Activated naive CD4-positive, alpha-beta T cell (primary cell): ENCODE measurements around the gene FAHD2A.
"Not testable (repeated sequence)": the region's sequence is repeated elsewhere in the genome, so short reads cannot be mapped to it uniquely, and the experiment has no call there.

Experiments
- DNase-seq, 4 experiments: peaks; one replicate each; lab custom pipeline; 2025; lab: John Stamatoyannopoulos, UW

The FAHD2A gene, protein sequence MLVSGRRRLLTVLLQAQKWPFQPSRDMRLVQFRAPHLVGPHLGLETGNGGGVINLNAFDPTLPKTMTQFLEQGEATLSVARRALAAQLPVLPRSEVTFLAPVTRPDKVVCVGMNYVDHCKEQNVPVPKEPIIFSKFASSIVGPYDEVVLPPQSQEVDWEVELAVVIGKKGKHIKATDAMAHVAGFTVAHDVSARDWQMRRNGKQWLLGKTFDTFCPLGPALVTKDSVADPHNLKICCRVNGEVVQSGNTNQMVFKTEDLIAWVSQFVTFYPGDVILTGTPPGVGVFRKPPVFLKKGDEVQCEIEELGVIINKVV

DNA sequence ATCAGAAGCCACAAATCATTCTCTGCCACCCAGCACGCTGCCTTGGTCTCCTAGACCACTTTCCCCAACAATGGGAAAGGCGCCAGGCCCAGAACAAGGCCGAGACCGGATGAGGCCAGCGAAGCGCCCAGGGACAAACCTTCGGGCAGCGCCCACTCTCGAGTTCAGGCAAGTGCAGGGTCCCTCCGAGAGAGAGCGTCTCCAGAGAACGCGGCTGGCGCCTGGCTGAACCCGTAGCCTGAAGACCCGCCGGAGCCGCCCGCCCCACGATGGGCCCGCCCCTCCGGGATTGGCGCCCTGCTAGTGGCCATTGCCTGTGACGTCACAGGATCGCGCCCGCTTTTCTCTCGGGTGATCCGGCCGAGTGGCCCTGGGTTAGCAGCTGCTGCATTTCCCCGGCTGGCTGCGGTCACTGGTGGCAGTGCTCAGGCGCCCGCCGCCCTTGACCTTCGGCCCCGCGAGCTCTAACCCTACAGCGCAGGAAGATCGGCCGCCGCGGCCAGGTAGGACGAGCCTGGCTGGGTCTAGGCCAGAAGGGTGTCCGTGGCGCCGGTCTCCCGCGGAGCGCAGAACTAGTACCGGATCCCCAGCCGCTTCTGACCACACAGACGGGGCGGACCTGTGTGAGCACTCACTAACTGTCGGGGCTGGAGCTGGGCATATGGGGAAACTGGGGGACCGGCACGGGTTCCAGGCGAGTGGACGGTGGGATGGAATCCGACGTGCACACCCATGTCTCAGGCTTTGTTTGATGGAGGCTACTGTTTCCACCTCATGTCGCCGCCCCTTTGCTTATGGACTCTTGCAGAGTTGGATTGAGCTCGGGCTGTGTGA, at the start of gene FAHD2A:
FAHD2A (plus strand) TSS at position 339 of the 834 bp plus-strand sequence. CDS start 2,851 bp downstream, outside the sequence.
- DNase-seq = peak; percentile 63 to 89 (median 82)

DNA sequence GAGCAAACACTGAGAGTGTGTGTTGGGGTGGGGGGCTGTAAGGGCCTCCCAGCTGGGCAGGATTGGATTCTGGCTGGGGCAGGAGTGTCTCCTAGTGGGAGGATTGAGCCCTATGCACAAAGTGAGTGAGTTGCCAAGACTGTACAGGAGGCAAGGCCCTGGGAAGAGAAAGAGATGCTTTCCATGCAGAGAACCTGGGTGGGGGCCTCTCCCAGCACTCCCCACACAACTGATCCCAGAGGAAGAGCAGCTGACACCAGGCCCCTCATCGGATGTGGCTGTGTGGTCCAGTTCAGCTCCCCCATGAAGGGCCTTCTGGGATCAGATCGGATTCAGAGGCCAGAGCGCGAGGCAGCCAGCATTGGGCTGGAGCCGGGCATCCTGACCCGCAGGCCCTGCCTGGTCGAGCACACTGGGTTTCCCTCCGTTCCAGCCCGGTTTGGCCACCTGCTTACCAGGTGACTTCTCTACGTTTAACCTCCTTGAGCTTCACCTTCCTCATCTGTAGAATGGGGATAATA, 49.4 kb upstream of the FAHD2A start:
- DNase-seq = no peak

DNA sequence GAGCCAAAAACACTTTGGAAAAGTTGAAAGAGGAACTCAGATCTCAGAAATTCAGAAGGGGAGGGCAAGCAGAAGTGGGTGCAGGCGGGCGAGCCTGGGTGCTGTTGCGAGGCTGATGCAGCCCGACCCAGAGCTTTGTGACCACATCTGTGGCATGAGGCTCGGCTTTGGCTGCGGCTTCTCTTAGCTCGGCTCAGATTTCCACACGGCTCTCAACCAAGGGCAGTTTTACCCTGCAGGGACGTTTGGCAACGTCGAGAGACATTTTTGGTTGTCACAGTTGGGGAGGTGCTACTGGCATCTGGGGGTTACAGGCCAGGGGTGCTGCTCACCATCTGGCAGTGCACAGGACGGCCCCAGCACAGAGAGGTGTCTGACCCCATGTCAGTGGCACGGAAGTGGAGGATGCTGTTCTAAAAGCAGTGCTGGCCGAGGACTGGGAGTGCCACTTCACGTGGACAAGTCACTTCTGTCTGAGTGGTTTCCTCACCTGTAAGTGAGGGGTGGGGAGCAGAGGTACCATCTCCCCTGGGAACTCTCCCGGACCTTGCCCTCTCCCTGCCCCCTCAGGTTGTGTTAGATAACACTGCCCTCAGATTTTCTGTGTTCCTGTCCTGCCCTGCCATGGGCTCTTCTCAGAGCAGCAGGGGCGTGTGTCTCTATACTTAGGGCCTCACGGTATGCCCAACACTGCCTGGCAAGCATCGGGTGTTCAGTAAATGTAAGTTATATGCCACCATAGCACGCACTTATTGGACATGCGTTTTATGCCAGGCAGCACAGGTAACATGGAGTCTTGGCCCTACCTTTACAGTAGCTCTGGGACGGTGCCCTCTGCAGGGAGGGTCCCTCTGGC, 48.7 kb upstream of the FAHD2A start:
- no peak for DNase-seq

DNA sequence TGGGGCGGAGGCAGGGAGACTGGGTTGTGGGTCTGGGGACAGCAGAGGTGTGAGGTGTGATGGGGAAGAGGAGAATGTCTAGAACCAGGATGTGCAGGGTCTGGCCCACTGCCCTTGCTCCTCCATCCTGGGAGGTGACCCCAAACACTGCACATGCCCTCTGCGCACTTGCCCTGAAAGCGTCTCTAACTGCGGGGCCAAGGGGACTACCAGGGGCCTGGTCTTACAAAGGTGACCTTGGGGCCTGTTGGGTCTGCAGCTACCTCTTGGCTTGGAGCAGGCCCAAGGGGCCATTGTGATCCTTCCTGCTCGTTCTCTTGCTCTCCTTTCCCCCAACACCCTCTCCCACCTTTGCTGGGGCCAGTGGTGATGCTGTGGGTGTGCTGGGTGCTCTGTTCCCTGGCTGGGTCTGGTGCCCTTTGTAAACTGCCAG, 48.0 kb upstream of the FAHD2A start:
- no peak for DNase-seq

DNA sequence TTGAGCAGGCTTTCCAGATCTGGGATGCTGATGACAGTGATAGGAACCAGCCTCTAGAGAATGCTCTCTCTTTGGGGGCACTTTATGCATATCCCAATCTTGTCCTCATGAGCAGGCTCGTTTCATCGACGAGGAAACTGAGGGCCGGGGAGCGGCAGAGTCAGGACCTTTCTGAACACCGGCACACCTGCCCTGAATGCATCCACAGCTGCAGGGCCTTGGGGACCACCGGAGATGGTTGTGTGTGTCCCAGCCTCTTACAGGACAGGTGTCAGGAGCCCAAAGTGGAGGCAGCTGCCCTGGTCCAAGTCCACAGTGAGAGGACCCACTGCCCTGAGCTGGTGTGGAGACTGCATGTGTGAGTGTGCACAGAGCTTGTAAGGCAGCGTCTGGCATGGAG, 47.6 kb upstream of the FAHD2A start:
- no peak for DNase-seq

DNA sequence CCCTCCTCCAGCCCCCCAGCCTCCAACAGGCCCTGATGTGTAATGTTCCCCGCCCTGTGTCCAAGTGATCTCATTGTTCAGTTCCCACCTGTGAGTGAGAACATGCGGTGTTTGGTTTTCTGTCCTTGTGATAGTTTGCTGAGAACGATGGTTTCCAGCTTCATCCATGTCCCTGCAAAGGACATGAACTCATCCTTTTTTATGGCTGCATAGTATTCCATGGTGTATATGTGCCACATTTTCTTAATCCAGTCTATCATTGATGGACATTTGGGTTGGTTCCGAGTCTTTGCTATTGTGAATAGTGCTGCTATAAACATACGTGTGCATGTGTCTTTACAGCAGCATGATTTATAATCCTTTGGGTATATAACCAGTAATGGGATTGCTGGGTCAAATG, 47.0 kb upstream of the FAHD2A start:
- not testable (repeated sequence) for DNase-seq

DNA sequence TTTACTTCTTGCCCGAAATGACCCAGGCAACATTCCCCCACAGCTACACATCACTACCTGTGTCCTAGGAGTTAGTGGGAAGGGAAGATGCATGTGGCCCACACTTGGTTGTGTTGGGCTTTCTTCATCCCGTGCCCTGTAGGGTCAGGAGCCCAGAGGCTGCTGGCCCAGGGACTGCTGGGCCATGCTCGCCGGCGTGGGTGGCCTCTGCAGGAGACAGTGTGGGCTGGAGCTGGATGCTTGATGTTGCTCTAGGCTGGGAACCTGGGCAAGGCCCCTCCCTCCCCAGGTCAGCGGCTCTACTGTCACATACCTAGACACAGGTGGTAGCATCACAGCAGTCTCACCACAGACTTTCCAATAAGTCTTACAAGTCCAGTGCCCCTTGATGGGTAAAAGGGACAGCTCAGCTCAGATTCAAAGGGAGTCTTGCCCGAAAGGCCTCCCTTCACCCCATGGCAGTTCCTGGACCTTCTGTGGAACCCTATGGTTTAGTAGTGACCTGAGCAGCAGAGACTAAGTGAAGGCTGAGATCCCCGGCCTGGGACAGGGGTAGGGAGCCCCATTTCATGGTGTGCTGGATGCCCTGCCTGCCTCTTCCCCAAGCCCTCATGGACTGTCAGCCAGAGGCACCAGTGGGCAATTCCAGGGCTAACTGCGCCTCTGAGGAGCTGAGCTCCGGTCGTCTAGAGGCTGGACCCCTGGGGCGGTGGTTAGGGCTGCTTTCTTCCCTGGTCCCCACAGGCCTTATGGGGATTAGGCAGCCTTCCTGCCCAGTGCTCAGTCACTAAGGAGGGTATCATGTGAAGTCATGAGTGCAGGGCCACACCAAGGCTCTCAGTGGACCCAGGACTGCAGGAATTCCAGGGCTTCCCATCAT, 45.4 kb upstream of the FAHD2A start:
- DNase-seq = no peak

DNA sequence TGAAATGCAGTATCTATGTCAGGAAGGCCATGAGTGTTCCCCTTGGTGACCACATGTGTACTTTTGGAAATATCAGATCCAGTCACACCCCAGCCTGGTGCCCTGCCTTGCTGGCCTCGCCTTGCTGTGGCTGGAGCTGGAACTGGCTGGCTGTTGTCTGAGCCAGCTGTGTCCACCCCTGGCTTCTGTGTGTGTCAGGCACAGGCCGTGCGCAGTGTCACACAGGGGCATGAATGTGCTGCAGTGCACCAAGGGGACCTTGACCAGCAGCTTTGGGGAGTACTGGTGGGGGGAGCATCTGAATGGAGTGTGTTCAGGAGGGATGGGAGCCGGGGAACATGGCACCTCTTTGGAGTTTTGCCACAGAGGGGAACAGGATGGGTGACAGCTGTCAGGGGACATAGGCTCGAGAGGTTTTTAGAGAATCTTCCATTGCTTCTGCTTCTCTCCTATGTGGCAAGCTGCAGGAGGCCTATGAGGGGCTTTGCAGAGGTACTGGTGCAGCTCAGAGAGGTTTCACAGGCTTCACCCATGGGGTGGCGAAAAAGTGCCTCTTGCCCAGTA, 44.7 kb upstream of the FAHD2A start:
- DNase-seq = no peak

DNA sequence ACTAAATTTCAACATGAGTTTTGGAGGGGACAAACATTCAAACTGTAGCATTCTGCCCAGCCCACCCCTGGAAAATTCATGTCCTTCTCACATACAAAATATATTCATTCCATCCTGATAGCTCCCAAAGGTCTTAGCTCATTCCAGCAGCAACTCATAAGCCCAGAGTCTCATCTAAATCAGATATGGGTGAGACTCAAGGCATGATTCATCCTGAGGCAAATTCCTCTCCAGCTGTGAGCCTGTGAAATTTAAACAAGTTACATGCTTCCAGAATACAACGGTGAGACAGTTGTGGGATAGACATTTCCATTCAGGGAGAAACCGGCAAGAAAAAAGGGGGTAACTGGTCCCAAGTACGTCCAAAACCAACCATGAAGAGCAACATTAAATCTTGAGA, 43.5 kb upstream of the FAHD2A start:
- DNase-seq = no peak

DNA sequence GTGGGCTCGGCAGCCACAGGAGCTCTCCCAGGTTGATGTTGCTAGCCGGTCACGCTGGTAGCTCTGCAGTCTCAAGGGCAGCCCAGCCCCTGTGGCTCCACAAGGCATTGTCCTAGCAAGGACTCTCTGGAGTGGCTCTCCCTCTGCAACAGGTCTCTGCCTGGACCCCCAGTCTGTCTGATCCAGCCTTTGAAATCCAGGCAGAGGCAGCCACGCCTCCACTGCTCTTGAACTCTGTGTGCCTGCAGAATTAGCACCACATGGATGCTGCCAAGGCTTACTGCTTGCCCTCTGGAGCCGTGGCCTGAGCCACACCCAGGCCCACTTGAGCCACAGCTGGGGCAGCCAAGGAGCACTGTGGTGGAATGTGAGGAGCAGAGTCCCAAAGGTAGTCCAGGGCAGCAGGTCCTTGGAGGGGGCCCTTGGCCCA, 43.0 kb upstream of the FAHD2A start:
- no peak for DNase-seq

DNA sequence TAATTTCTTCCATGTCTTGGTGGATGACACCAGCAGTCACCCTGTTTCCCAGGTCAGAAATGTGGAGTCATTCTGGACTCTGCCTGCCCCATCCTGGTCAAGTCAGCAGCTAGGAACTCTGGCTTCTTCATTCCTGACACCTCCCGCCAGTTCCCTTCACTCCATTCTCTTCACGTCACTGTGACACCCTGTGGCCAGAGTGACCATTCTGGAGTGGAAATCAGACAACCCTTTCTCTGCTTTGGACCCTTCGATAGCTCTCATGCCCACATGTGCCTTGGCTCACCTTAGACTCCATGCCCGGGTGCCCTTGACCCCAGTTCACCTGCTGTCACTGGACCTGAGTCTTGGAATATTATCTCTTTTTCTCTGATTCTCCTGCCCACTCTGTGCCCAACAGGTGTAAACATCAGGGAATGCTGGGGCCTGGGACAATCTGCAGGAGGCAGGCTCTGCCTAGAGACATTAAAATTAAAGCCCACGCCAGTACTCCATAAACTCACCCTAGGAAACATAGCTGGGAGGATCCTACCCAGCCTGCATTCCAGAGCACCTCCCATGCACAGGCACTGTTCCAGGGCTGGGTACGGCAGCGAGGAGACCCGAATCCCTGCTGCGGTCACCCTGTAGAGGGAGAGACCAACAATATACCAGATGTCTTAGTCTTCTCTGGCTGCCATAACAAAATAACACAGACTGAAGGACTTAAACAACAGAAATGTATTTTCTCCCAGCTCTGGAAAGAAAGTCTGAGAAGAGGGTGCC, 41.1 kb upstream of the FAHD2A start:
- DNase-seq = no peak

DNA sequence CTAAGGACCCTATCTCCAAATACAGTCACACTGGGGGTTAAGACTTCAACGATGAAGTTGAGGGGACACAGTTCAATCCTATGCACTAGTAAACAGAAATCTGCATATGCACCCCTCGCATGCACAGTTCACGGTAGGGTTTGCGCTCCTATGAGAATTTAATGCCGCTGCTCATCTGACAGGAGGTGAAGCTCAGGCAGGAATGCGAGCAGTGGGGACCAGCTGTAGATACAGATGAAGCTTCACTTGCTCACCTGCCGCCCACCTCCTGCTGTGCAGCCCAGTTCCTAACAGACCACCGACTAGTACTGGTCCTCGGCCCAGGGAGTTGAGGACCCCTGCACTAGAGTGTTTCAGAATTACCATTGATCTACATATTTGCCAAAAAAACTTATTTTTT, 40.0 kb upstream of the FAHD2A start:
- DNase-seq = no peak

DNA sequence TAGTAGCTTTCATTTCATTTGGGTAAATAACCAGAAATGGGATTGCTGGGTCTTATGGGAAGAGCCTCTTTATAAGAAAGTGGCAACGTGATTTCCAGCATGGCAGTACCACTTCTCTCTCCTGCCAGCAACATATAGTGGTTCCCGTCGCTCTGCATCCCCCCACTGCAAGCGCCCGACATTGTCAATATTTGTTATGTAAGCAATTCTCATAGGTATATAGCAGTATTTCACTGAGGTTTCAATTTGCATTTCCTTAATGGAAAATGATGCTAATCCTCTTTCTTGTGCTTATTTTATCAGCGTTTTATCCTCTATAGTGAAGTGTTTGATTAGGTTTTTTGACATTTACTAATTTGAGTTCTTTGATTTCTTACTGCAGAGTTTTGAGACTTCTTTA, 36.0 kb upstream of the FAHD2A start:
- no peak for DNase-seq

DNA sequence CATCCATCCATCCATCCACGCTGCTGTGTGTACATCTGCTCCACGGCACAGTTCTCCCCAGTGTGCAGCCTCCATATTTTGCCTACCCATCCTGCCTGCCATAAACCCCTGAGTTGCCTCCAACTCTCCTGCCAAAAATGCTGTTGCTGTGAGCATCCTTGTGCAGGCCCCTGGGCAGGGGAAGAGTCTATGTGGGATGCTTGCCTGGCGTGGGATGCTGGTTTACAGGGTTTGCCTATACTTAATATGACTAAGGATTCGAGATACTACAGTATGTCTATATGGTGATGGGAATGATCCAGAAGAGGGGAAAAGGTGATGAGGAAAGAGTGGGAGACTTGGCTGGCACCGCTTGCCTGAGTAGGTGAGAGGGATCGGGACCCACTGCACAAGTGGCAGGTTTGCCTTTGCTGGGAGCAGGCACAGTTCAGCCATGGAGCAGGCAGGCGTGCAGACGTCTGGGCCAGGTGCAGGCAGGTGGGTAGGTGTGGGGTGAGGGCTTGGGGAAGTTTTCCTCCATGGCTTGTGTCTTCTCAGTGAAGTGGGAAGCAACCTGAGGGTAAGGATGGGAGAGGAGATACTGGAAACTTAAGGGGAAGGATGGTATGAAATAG, 30.2 kb upstream of the FAHD2A start:
- DNase-seq = no peak

DNA sequence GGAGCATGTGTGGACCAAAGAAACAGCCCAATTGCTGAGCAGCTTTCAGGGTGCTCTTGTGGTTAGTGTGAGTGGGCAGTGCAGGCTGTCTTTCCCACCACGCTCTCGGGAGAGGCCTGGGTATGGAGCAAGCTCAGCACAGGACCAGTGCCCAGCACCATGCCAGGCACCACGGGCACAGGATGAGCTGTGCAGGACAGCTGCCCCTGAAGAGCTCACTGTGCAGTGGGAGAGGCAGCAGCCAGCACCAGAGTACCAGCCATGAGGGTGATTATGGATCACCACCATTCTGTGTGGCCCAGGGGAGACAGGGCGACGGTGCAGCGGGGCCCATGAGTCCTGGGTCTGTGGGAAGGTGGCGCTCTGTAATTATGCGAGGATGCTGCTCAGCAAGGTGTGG, 29.7 kb upstream of the FAHD2A start:
- no peak for DNase-seq

DNA sequence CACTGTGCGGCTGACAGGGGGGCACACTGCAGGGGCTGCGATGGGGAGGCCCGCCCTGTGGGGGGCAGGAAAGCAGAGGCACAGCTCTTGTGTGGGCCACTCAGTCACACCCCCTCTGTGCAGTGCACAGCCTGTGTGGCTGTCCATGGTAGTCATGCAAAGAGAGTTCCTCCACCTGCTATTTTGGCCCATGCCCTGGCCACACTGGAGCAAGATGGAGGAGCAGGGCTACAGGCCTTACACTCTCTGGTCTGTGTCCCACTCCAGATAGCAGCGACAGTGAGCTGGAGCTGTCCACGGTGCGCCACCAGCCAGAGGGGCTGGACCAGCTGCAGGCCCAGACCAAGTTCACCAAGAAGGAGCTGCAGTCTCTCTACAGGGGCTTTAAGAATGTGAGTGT, 28.5 kb upstream of the FAHD2A start:
- DNase-seq = no peak

DNA sequence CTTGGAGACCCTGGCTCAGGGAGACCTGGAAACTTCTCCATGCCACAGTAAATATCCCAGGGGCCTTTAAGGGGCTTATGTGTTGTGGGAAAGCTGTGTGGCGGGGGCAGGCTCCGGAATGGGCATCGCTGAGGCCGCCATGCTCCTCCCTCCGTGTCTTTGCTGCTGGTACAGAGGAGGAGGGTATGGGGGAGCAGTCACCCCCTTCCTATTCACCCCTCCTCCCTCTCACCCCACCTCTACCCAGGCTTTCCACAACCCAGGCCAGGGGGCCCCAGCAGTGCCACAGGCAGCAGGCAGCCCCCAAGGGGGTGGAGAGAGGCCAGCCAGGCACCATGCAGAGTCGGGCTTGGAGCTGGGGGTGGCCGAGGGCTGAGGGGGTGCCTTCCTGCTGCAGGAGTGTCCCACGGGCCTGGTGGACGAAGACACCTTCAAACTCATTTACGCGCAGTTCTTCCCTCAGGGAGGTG, 28.0 kb upstream of the FAHD2A start:
- no peak for DNase-seq

DNA sequence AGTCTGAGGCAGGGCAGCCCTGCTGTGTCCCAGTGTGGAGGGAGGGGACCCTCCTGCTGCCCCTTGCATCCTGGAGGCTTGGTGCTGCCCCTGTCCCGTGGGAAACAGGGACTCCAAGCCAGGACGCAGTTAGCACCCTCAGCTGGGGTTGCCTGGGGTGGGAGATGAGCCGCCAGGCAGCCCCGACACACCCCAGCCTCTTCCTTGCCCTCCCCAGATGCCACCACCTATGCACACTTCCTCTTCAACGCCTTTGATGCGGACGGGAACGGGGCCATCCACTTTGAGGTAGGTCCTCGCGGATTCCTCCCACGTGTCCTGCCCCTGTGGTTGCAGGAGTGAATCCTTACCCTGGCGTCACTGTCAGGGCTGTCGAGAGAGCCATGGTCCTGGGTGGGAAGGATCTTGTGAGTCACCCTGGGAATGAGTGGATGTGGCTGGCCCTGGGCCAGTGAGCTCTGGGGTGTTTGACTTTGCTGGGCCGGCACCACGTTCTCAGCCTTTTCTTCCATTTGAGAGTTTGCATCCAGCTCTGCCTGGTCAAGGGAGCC, 27.5 kb upstream of the FAHD2A start:
- DNase-seq = no peak

DNA sequence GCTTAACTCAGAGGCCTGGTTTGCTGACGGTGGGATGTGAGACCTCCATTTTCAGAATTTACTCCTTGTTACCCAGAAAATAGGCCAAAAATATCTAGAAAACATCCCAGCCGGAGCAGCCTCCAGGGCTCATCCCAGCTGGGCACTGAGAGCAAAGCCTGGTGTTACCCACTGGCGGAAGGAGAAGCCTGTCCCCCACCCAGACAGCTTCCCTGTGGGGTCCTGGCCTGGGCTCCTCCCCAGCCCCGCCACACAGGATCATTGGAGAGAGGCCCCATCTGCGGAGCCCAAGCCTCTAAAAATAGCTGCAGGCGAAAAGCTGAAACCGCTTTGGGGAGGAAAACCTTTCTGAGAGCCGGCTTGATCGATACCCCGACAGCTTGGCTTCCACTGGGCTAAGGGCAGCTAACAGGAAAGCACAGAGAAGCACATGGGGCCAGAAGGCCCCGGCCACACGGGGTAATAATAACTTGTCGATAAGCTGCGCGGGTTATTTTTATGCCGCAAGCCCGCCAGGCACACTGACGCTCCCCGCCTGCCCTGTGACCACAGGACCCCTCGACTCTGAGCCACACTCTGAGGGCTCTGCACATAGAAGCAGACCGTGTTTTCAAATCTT, 26.9 kb upstream of the FAHD2A start:
- no peak for DNase-seq
